RPMI7951 (cell line): ENCODE data around the gene PRODH. TPM values are rescaled to one million over a fixed set of nuclear protein-coding genes. Genes with fewer than 3 reads are reported as not detected.
"Not testable (repeated sequence)": the region's sequence is repeated elsewhere in the genome, so short reads cannot be mapped to it uniquely, and the experiment has no call there.

Experiments
- DNase-seq: peaks from one replicate; pipeline ENCODE4 v3.0.0-alpha.2; 2012; ENCODE audit warnings: low read depth
- total RNA-seq: library from RNA; depleted of rRNA; stranded (reverse); fragments of >200 nt; shearing (Covaris generic); gene quantifications from 2 replicates; pipeline ENCODE4 v1.2.3, GENCODE V29; 2014

PRODH gene
- total RNA-seq, 1 experiment from 2014 or later: not detected

- peak; percentile 37 for DNase-seq
These were observed 18.4 kb upstream of the PRODH start for GRCh38 chr22:18954303-18954989.

GRCh38 chr22:18953128-18953527 lies 17.0 kb upstream of the PRODH start:
- DNase-seq: not testable (repeated sequence)

- DNase-seq: no peak
These were observed 15.9 kb upstream of the PRODH start for GRCh38 chr22:18952022-18952421.

GRCh38 chr22:18950141-18950540 lies 14.0 kb upstream of the PRODH start:
- no peak for DNase-seq

GRCh38 chr22:18947905-18948304 lies 11.8 kb upstream of the PRODH start:
- no peak for DNase-seq

GRCh38 chr22:18947105-18947504 lies 11.0 kb upstream of the PRODH start:
- DNase-seq: not testable (repeated sequence)

GRCh38 chr22:18938691-18939090 lies 2.6 kb upstream of the PRODH start:
- DNase-seq: not testable (repeated sequence)

- DNase-seq: not testable (repeated sequence)
These were observed 1.4 kb downstream of the PRODH start for GRCh38 chr22:18934688-18935087.

- no peak for DNase-seq
These were observed 2.2 kb downstream of the PRODH start for GRCh38 chr22:18933914-18934313.

GRCh38 chr22:18931905-18932652 lies 4.0 kb downstream of the PRODH start:
- no peak for DNase-seq

GRCh38 chr22:18929459-18929858 lies 6.6 kb downstream of the PRODH start:
- DNase-seq: no peak

- no peak for DNase-seq
These were observed 8.5 kb downstream of the PRODH start for GRCh38 chr22:18927573-18927972.

GRCh38 chr22:18927020-18927419 lies 9.1 kb downstream of the PRODH start:
- no peak for DNase-seq

- no peak for DNase-seq
These were observed 10.6 kb downstream of the PRODH start for GRCh38 chr22:18925368-18926064.

- DNase-seq: not testable (repeated sequence)
These were observed 15.7 kb downstream of the PRODH start for GRCh38 chr22:18920257-18920902.

- DNase-seq: not testable (repeated sequence)
These were observed 18.3 kb downstream of the PRODH start for GRCh38 chr22:18917818-18918217.

GRCh38 chr22:18915550-18915949 lies 20.5 kb downstream of the PRODH start:
- not testable (repeated sequence) for DNase-seq

- DNase-seq: not testable (repeated sequence)
These were observed 21.5 kb downstream of the PRODH start for GRCh38 chr22:18914558-18914957.

GRCh38 chr22:18912264-18912946 lies 23.7 kb downstream of the PRODH start:
- DNase-seq: not testable (repeated sequence)

GRCh38 chr22:18911535-18911934 lies 24.6 kb downstream of the PRODH start:
- DNase-seq: not testable (repeated sequence)

GRCh38 chr22:18909556-18909955 lies 26.5 kb downstream of the PRODH start:
- no peak for DNase-seq
